ENCODE data around the gene TMEM190. TPM values are rescaled to one million over a fixed set of nuclear protein-coding genes. Genes with fewer than 3 reads are reported as not detected.

TMEM190 gene
- total and polyA plus RNA-seq, 7 experiments from 2014 or later: not detected

DNA sequence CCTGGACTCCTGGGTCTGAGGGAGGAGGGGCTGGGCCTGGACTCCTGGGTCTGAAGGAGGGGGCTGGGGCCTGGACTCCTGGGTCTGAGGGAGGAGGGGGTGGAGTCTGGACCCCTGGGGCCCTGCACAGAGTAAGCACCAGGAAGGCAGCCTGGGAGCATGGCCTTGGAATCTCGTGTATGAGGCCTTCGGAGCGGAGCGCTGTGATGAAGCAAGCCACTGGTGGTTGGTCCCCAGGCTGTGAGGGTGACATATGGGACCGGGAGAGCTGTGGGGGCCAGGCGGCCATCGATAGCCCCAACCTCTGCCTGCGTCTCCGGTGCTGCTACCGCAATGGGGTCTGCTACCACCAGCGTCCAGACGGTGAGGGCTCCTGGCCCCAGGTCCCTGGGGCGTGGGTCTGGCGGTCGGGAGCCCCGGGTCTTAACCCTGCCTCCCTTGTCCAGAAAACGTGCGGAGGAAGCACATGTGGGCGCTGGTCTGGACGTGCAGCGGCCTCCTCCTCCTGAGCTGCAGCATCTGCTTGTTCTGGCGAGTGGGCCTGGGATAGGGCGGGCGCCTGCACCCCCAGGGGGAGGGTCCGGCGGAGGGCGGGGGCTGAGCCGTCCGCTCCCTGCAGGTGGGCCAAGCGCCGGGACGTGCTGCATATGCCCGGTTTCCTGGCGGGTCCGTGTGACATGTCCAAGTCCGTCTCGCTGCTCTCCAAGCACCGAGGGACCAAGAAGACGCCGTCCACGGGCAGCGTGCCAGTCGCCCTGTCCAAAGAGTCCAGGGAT is 918 bp downstream of the TMEM190 start:
- peaks cover 0 to 12% (median 3%) of the 10 kb centered on the region in 5 donors for H3K36me3 Mint-ChIP-seq
- H3K36me3 ChIP-seq (ENCODE audit: control insufficient read depth in 2 of 3, insufficient read depth in 3 of 3, low read length in 3 of 3): no peaks in the 10 kb centered on the region
- no peak overlapping the region for H3K4me3 Mint-ChIP-seq
- no peak overlapping the region for H3K27ac Mint-ChIP-seq
- no peaks in the 10 kb centered on the region for H3K9me3 ChIP-seq (ENCODE audit: control insufficient read depth in 2 of 3, low read length in 3 of 3)
- no peak overlapping the region for H3K27ac ChIP-seq (ENCODE audit: low read depth, low read length)
- H3K4me3 ChIP-seq (ENCODE audit: low read length): no peak overlapping the region
- ATAC-seq (no peak), DNase-seq (no peak)
- H3K4me1 Mint-ChIP-seq: peaks cover 5 to 16% (median 14%) of the 10 kb centered on the region in 7 donors
- CTCF ChIA-PET: no interaction called here
- H3K27me3 ChIP-seq (ENCODE audit: control insufficient read depth in 2 of 2, insufficient read depth in 2 of 2, low read length in 2 of 2): peaks cover 0 to 11% of the 10 kb centered on the region in 2 donors
- peaks cover 2 to 6% of the 10 kb centered on the region in 2 donors for H3K4me1 ChIP-seq (ENCODE audit: control insufficient read depth in 2 of 2, insufficient read depth in 2 of 2, low read length in 2 of 2)
- peaks cover 6 to 20% (median 9%) of the 10 kb centered on the region in 5 donors for H3K27me3 Mint-ChIP-seq
- intact Hi-C loops (cut with micrococcal nuclease): no loop called here
- POLR2A ChIA-PET: no interaction called here
- H3K9me3 Mint-ChIP-seq: peaks cover 0 to 6% (median 0%) of the 10 kb centered on the region in 11 donors

- no peak overlapping the region for H3K4me3 ChIP-seq (ENCODE audit: low read length)
- H3K4me1 ChIP-seq (ENCODE audit: control insufficient read depth in 2 of 2, insufficient read depth in 2 of 2, low read length in 2 of 2): peaks cover 11 to 13% of the 10 kb centered on the region in 2 donors
- Mint-ChIP-seq H3K27me3 (peaks cover 0 to 14% (median 3%) of the 10 kb centered on the region in 5 donors), H3K27ac (no peak overlapping the region), H3K4me1 (peaks cover 8 to 22% (median 12%) of the 10 kb centered on the region in 7 donors), H3K36me3 (peaks cover 0 to 13% (median 3%) of the 10 kb centered on the region in 5 donors), H3K9me3 (peaks cover 0 to 6% (median 0%) of the 10 kb centered on the region in 11 donors), H3K4me3 (no peak overlapping the region)
- CTCF ChIA-PET: no interaction called here
- DNase-seq: no peak
- POLR2A ChIA-PET: no interaction called here
- H3K36me3 ChIP-seq (ENCODE audit: control insufficient read depth in 2 of 3, insufficient read depth in 3 of 3, low read length in 3 of 3): no peaks in the 10 kb centered on the region
- ATAC-seq: no peak
- intact Hi-C loops (cut with micrococcal nuclease): no loop called here
- H3K27me3 ChIP-seq (ENCODE audit: control insufficient read depth in 2 of 2, insufficient read depth in 2 of 2, low read length in 2 of 2): peaks cover 0 to 4% of the 10 kb centered on the region in 2 donors
- no peak overlapping the region for H3K27ac ChIP-seq (ENCODE audit: low read depth, low read length)
- H3K9me3 ChIP-seq (ENCODE audit: control insufficient read depth in 2 of 3, low read length in 3 of 3): no peaks in the 10 kb centered on the region
Observed at GRCh38 chr19:55379174-55379573, 2.5 kb downstream of the TMEM190 start.

DNA sequence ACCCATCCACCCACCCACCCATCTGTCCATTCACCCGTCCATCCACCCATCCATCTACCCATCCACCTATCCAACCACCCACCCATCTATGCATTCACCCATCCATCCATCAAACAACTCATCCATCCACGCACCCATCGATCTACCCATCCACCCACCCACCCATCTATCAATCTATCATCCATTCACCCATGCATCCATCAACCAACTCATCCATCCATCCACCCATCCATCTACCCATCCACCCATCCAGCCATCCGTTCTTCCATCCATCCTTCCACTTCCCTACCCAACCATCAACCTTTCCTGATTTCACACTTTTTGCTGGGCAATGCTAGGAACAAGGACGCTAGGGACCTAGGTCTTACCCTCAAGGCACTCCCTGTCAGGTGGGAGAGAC is 5.4 kb downstream of the TMEM190 start:
- Histone ChIP-seq H3K4me1 (ENCODE audit: control insufficient read depth in 2 of 2, insufficient read depth in 2 of 2, low read length in 2 of 2) (peaks cover 26 to 28% of the 10 kb centered on the region in 2 donors), H3K27ac (ENCODE audit: low read depth, low read length) (no peak overlapping the region), H3K4me3 (ENCODE audit: low read length) (no peak overlapping the region), H3K9me3 (ENCODE audit: control insufficient read depth in 2 of 3, low read length in 3 of 3) (no peaks in the 10 kb centered on the region), H3K36me3 (ENCODE audit: control insufficient read depth in 2 of 3, insufficient read depth in 3 of 3, low read length in 3 of 3) (peaks cover 0 to 10% (median 2%) of the 10 kb centered on the region in 3 experiments), H3K27me3 (ENCODE audit: control insufficient read depth in 2 of 2, insufficient read depth in 2 of 2, low read length in 2 of 2) (no peaks in the 10 kb centered on the region)
- H3K27ac Mint-ChIP-seq: peak overlapping the region in 5 of 9 donors; percentile 0 to 79 (median 56)
- peak overlapping the region in 9 of 10 donors; percentile 77 to 100 (median 90) for H3K4me3 Mint-ChIP-seq
- peaks cover 0 to 8% (median 0%) of the 10 kb centered on the region in 11 donors for H3K9me3 Mint-ChIP-seq
- DNase-seq (no peak), ATAC-seq (no peak)
- ChIA-PET CTCF (interaction anchor here (0.7 kb wide), 1 partner anchor 21 kb away, joined by 5 read pairs; no protein-coding TSS in a partner anchor), POLR2A (interaction anchor here (2.8 kb wide), 1 partner anchor 123 kb away, joined by 11 read pairs; the partner anchor contains the start of gene PPP6R1)
- H3K27me3 Mint-ChIP-seq: peaks cover 0 to 3% (median 0%) of the 10 kb centered on the region in 5 donors
- intact Hi-C loops (cut with micrococcal nuclease): loop anchor here (10.0 kb wide), 3 partner anchors 203 to 1187 kb away; partner anchors contain the start of genes TSEN34 (in 1 of the 2) and ZNF579 (in 1 of the 2)
- H3K4me1 Mint-ChIP-seq: peaks cover 23 to 43% (median 33%) of the 10 kb centered on the region in 7 donors
- H3K36me3 Mint-ChIP-seq: peaks cover 7 to 25% (median 9%) of the 10 kb centered on the region in 5 donors

DNA sequence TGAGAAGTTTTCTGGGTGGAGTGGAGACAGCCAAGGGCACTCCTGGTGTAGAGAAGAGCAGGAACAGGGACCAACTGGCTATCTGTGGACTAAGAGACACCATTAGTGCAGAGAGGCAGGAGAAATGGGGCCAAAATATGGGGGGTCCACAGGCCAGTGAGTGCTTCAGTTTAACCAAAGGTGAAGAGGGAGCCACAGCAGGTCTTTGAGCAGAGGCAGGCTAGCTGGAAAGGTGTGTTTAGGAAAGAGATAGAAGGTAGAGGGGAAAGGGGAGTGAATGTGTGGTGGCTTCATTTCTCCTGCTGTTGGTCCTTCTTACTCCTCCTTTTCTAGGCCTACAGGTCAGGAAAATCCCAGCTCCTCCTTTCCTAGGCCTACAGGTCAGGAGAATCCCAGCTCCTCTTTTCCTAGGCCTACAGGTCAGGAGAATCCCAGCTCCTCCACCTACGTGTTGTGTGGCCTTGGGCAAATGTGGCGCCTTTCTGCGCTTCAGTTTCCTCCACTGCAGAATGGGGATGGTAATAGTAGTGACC is 6.0 kb downstream of the TMEM190 start:
- Mint-ChIP-seq H3K27me3 (peaks cover 0 to 3% (median 0%) of the 10 kb centered on the region in 5 donors), H3K36me3 (peaks cover 7 to 31% (median 13%) of the 10 kb centered on the region in 5 donors), H3K27ac (peak overlapping the region in 8 of 9 donors; percentile 0 to 95 (median 66)), H3K4me3 (peak overlapping the region; percentile 78 to 100 (median 89)), H3K4me1 (peaks cover 23 to 49% (median 39%) of the 10 kb centered on the region in 7 donors), H3K9me3 (peaks cover 0 to 8% (median 0%) of the 10 kb centered on the region in 11 donors)
- DNase-seq: no peak
- Histone ChIP-seq H3K36me3 (ENCODE audit: control insufficient read depth in 2 of 3, insufficient read depth in 3 of 3, low read length in 3 of 3) (peaks cover 0 to 16% (median 6%) of the 10 kb centered on the region in 3 experiments), H3K4me1 (ENCODE audit: control insufficient read depth in 2 of 2, insufficient read depth in 2 of 2, low read length in 2 of 2) (peaks cover 32 to 33% of the 10 kb centered on the region in 2 donors), H3K27ac (ENCODE audit: low read depth, low read length) (no peak overlapping the region), H3K27me3 (ENCODE audit: control insufficient read depth in 2 of 2, insufficient read depth in 2 of 2, low read length in 2 of 2) (no peaks in the 10 kb centered on the region), H3K9me3 (ENCODE audit: control insufficient read depth in 2 of 3, low read length in 3 of 3) (no peaks in the 10 kb centered on the region), H3K4me3 (ENCODE audit: low read length) (no peak overlapping the region)
- ATAC-seq: no peak
- intact Hi-C loops (cut with micrococcal nuclease): loop anchor here (10.0 kb wide), 3 partner anchors 202 to 1188 kb away; partner anchors contain the start of genes TSEN34 (in 1 of the 2) and ZNF579 (in 1 of the 2)
- ChIA-PET CTCF (interaction anchor here (0.7 to 2.4 kb wide), 6 partner anchors 12 to 294 kb away, joined by 3 to 16 read pairs (median 4); no protein-coding TSS in a partner anchor), POLR2A (interaction anchor here (2.5 to 3.1 kb wide), 4 partner anchors 25 to 123 kb away, joined by 7 to 27 read pairs (median 16); partner anchors contain the start of genes HSPBP1, PPP6R1 and UBE2S)

- Mint-ChIP-seq H3K4me3 (peak overlapping the region; percentile 78 to 100 (median 89)), H3K4me1 (peaks cover 26 to 57% (median 48%) of the 10 kb centered on the region in 7 donors), H3K36me3 (peaks cover 7 to 39% (median 14%) of the 10 kb centered on the region in 5 donors), H3K27me3 (peaks cover 0 to 3% (median 0%) of the 10 kb centered on the region in 5 donors), H3K27ac (peak overlapping the region; percentile 0 to 95 (median 82)), H3K9me3 (peaks cover 0 to 8% (median 0%) of the 10 kb centered on the region in 11 donors)
- Histone ChIP-seq H3K27me3 (ENCODE audit: control insufficient read depth in 2 of 2, insufficient read depth in 2 of 2, low read length in 2 of 2) (no peaks in the 10 kb centered on the region), H3K9me3 (ENCODE audit: control insufficient read depth in 2 of 3, low read length in 3 of 3) (no peaks in the 10 kb centered on the region), H3K27ac (ENCODE audit: low read depth, low read length) (peak overlapping the region; percentile 91), H3K36me3 (ENCODE audit: control insufficient read depth in 2 of 3, insufficient read depth in 3 of 3, low read length in 3 of 3) (peaks cover 0 to 25% (median 11%) of the 10 kb centered on the region in 3 experiments), H3K4me3 (ENCODE audit: low read length) (no peak overlapping the region), H3K4me1 (ENCODE audit: control insufficient read depth in 2 of 2, insufficient read depth in 2 of 2, low read length in 2 of 2) (peaks cover 41 to 42% of the 10 kb centered on the region in 2 donors)
- ChIA-PET POLR2A (interaction anchor here (0.7 to 3.1 kb wide), 20 partner anchors 10 to 271 kb away, joined by 3 to 27 read pairs (median 4); partner anchors contain the start of genes HSPBP1, ISOC2, KMT5C and PPP1R12C), CTCF (interaction anchor here (0.6 to 2.4 kb wide), 9 partner anchors 11 to 294 kb away, joined by 3 to 16 read pairs (median 3); no protein-coding TSS in a partner anchor)
- DNase-seq (peak; percentile 26 to 63 (median 41)), ATAC-seq (peak; percentile 2)
- intact Hi-C loops (cut with micrococcal nuclease): loop anchor here (2.0 to 10.0 kb wide), 4 partner anchors 201 to 1189 kb away; partner anchors contain the start of genes TSEN34 (in 1 of the 2), ZNF444 (in 1 of the 2) and ZNF579 (in 1 of the 2)
Observed at GRCh38 chr19:55383279-55384130, 6.9 kb downstream of the TMEM190 start.

Measured in naive thymus-derived CD4-positive, alpha-beta T cell (primary cell).